Spleen (tissue), 13 donors: ENCODE data around the gene ATP6V0E1. TPM values are rescaled to one million over a fixed set of nuclear protein-coding genes. Genes with fewer than 3 reads are reported as not detected.

ENCODE experiments used
- DNase-seq: peaks from one replicate; pipeline ENCODE4 v3.0.0-alpha.2; 2020
- H3K27ac ChIP-seq, 8 donors: fragments of 200-600 bp; sonication (generic) in 7 of 8; 1 replicate in 4 of 8; 2 replicates in 4 of 8; pipeline versions ENCODE4 v1.5.0 to v1.8.0; 2016 to 2021; ENCODE audit warnings: inconsistent platforms in 4 of 8, mild to moderate bottlenecking in 4 of 8, moderate library complexity in 1 of 8
- H3K27me3 ChIP-seq, 7 donors: fragments of 200-600 bp; sonication (generic) in 6 of 7; replicated peaks in 1 of 7; 1 replicate in 4 of 7; 2 replicates in 3 of 7; pipeline versions ENCODE4 v1.5.0 to v1.8.0; 2016 to 2021; ENCODE audit warnings: inconsistent platforms in 3 of 7, mild to moderate bottlenecking in 1 of 7
- H3K36me3 ChIP-seq, 6 donors: fragments of 200-600 bp; sonication (generic) in 5 of 6; 1 replicate in 4 of 6; 2 replicates in 2 of 6; pipeline versions ENCODE4 v1.5.0 to v1.8.0; 2016 to 2021; ENCODE audit warnings: inconsistent platforms in 2 of 6
- H3K4me1 ChIP-seq, 6 donors: fragments of 200-600 bp; sonication (generic) in 5 of 6; 1 replicate in 3 of 6; 2 replicates in 3 of 6; pipeline versions ENCODE4 v1.5.0 to v1.8.0; 2016 to 2021; ENCODE audit warnings: inconsistent platforms in 3 of 6
- H3K4me3 ChIP-seq, 8 donors: fragments of 200-600 bp; sonication (generic) in 7 of 8; 1 replicate in 4 of 8; 2 replicates in 4 of 8; pipeline versions ENCODE4 v1.5.0 to v1.8.0; 2016 to 2021; ENCODE audit warnings: inconsistent platforms in 4 of 8, mild to moderate bottlenecking in 4 of 8, moderate library complexity in 2 of 8
- H3K9me3 ChIP-seq, 8 donors: fragments of 200-600 bp; sonication (generic) in 7 of 8; 1 replicate in 4 of 8; 2 replicates in 4 of 8; pipeline versions ENCODE4 v1.5.0 to v1.8.0; 2016 to 2021; ENCODE audit warnings: inconsistent platforms in 4 of 8
- POLR2A ChIP-seq, 3 donors: fragments of 450-650 bp; IDR thresholded peaks; one replicate each; pipeline ENCODE4 v1.5.1; 2017; ENCODE audit warnings: antibody characterized with exemption in 3 of 3, mild to moderate bottlenecking in 1 of 3
- POLR2AphosphoS5 ChIP-seq, 3 donors: sonication (generic); formaldehyde crosslinking; IDR thresholded peaks; one replicate each; pipeline ENCODE4 v1.5.1; 2017; ENCODE audit warnings: antibody characterized with exemption in 3 of 3
- WGBS, 5 donors: extraction: QIAGEN DNeasy Blood & Tissue Kit in 3 of 5; methylation state at CpG; one replicate each; pipeline versions ENCODE4 v1.1.5 to v1.1.7; 2013 to 2018; 5-methylcytosine and 5-hydroxymethylcytosine counted together
- intact Hi-C: fragments of 100-400 bp; cut with DNase I; formaldehyde crosslinking; loops from one replicate; pipeline ENCODE4 v1.15.0; 2023; ENCODE audit warnings: low total_unique reads
- long read RNA-seq, 2 donors: transcript quantifications; one replicate each; lab custom pipeline, GENCODE V29; 2026
- polyA plus RNA-seq, 3 donors: library from polyadenylated mRNA; stranded (reverse); fragments of 200-250 nt; gene quantifications; one replicate each; pipeline ENCODE4 v1.2.1, GENCODE V29; 2013
- total RNA-seq, 7 donors: library from RNA; depleted of rRNA in 3 of 7; stranded (reverse); fragments of >200 nt in 3 of 7; fragmentation: NEBNext Ultra II Directional in 4 of 7; extraction: Animal tissue kit (Norgen Biotek cat#: 25700) in 4 of 7; gene quantifications; one replicate each; pipeline versions ENCODE4 v1.1.0 to v1.2.1, GENCODE V29; 2016 to 2021
- TF ChIP-seq, protein P1 (sequence below), 11 experiments: fragments of 200-600 bp in 7 of 11; fragments of 450-650 bp in 4 of 11; sonication (generic) in 4 of 11; IDR thresholded peaks in 8 of 11; conservative IDR thresholded peaks in 3 of 11; 1 replicate in 7 of 11; 2 replicates in 4 of 11; pipeline versions ENCODE4 v1.4.0 to v1.8.0; 2016 to 2021; ENCODE audit warnings: antibody characterized with exemption in 11 of 11, inconsistent platforms in 4 of 11, mild to moderate bottlenecking in 1 of 11
- donor health status: healthy with polysubstance abuse.
- donor health status: DM: no; HTN: no; CAD: no; lungs with moderate emphysema.
- donor health status: DM: no; HTN: no; CAD: no.
- donor health status: Bipolar disorder and iron deficiency.
- donor health status: healthy.
- donor health status: DM: no; HTN: no; CAD: no.
- donor health status: DM: yes; HTN: yes; CAD: no.

ATP6V0E1 gene
- total RNA-seq = 100 to 1,000 TPM; 185 to 221 (median 208) TPM
- 100 to 1,000 TPM; 213 to 314 (median 298) TPM for polyA plus RNA-seq
- long read RNA-seq, donor 1, transcript ATP6V0E1-203 (4 exons, 1,433 nt) = major isoform, 96 of 109 reads
- long read RNA-seq, donor 1, partial matches to known transcripts = 8 of 109 reads
- long read RNA-seq, donor 1, other reads (novel, unspliced or antisense) = 0 of 109 reads
- long read RNA-seq, donor 2, transcript ATP6V0E1-203 (4 exons, 1,433 nt) = major isoform, 79 of 87 reads
- long read RNA-seq, donor 2, partial matches to known transcripts = 7 of 87 reads
- long read RNA-seq, donor 2, other reads (novel, unspliced or antisense) = 0 of 87 reads

- Histone ChIP-seq H3K4me1 (peaks cover 19 to 56% (median 45%) of the 10 kb centered on the region in 6 donors), H3K27ac (peak within 1 kb of the TSS; percentile 91 to 98 (median 96)), H3K4me3 (peak within 1 kb of the TSS; percentile 87 to 98 (median 94)), H3K9me3 (no peaks in the 10 kb centered on the region), H3K27me3 (no peaks in the 10 kb centered on the region), H3K36me3 (peaks cover 0 to 27% (median 22%) of the 10 kb centered on the region in 6 donors)
- peak; percentile 100 for DNase-seq
- peak; percentile 97 to 98 (median 98) for TF ChIP-seq POLR2AphosphoS5 (IDR thresholded peaks at IDR 0.05)
- TF ChIP-seq POLR2A (IDR thresholded peaks at IDR 0.05) = peak in 1 of 3 donors; percentile 76
- TF ChIP-seq, protein P1, sequence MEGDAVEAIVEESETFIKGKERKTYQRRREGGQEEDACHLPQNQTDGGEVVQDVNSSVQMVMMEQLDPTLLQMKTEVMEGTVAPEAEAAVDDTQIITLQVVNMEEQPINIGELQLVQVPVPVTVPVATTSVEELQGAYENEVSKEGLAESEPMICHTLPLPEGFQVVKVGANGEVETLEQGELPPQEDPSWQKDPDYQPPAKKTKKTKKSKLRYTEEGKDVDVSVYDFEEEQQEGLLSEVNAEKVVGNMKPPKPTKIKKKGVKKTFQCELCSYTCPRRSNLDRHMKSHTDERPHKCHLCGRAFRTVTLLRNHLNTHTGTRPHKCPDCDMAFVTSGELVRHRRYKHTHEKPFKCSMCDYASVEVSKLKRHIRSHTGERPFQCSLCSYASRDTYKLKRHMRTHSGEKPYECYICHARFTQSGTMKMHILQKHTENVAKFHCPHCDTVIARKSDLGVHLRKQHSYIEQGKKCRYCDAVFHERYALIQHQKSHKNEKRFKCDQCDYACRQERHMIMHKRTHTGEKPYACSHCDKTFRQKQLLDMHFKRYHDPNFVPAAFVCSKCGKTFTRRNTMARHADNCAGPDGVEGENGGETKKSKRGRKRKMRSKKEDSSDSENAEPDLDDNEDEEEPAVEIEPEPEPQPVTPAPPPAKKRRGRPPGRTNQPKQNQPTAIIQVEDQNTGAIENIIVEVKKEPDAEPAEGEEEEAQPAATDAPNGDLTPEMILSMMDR (IDR thresholded peaks at IDR 0.05 in 8 of 11, conservative IDR thresholded peaks at IDR 0.05 in 3 of 11) = peak in 1 of 11 experiments; percentile 15
- intact Hi-C loops = no loop called here
- WGBS, 5 donors = 0 to 1% (median 0%) methylated on average over 12 to 49 of the region's 49 CpGs
These were observed at the start of gene ATP6V0E1 for GRCh38 chr5:172983542-172984243. ATP6V0E1 (plus strand) TSS chr5:172983771; CDS start chr5:172983861, 90 bp downstream.

DNA sequence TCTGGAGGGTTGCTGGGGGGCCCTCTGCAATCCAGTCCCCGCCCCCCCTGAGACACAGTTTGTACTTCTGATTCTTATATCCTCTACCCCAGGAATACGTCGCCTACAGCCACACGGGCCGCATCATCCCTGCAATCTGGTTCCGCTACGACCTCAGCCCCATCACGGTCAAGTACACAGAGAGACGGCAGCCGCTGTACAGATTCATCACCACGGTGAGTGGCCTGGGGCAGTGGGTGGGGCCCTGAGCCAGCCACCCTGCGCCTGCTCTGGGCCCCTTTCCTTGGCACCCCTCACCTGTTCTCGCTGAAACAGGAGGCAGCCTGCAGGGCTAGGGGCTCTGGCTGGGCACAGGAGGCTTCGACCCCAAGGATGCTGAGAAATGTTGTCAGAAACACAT, 48.5 kb upstream of the ATP6V0E1 start:
- Histone ChIP-seq H3K4me3 (no peak overlapping the region), H3K9me3 (no peaks in the 10 kb centered on the region), H3K27ac (no peak overlapping the region), H3K27me3 (no peaks in the 10 kb centered on the region), H3K36me3 (peaks cover 0 to 77% (median 58%) of the 10 kb centered on the region in 6 donors), H3K4me1 (peaks cover 3 to 29% (median 23%) of the 10 kb centered on the region in 6 donors)
- intact Hi-C loops = no loop called here
- 92 to 96% (median 95%) methylated on average over 7 to 14 of the region's 14 CpGs for WGBS, 5 donors
- TF ChIP-seq POLR2A (IDR thresholded peaks at IDR 0.05) (no peak), POLR2AphosphoS5 (IDR thresholded peaks at IDR 0.05) (no peak)
- TF ChIP-seq, protein P1 (IDR thresholded peaks at IDR 0.05 in 8 of 11, conservative IDR thresholded peaks at IDR 0.05 in 3 of 11) = no peak
- no peak for DNase-seq

DNA sequence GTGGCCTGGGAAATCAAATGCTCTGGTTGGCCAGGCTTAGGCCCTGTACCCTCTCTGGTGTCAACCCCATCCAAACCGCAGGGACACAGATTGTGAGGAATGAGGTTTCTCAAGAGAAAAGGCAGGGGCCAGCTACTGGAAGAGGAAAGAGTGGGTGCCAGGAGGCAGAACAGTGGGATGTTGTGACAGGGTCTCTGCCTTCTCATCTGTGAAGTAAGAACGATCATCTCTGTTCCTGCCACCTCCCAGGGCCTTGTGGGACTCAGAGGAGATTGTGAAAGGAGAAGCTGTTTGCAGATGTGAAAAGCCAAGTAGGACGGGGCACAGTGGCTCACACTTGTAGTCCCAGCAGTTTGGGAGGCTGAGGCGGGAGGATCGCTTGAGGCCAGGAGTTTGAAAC, 47.2 kb upstream of the ATP6V0E1 start:
- H3K27me3 ChIP-seq = no peaks in the 10 kb centered on the region
- H3K4me1 ChIP-seq = peaks cover 3 to 21% (median 14%) of the 10 kb centered on the region in 6 donors
- WGBS, 5 donors = 81 to 93% (median 89%) methylated on average over 5 of the region's 5 CpGs
- peaks cover 0 to 90% (median 64%) of the 10 kb centered on the region in 6 donors for H3K36me3 ChIP-seq
- no peak overlapping the region for H3K4me3 ChIP-seq
- no peak for TF ChIP-seq POLR2A (IDR thresholded peaks at IDR 0.05)
- TF ChIP-seq POLR2AphosphoS5 (IDR thresholded peaks at IDR 0.05) = no peak
- TF ChIP-seq, protein P1 (IDR thresholded peaks at IDR 0.05 in 8 of 11, conservative IDR thresholded peaks at IDR 0.05 in 3 of 11) = no peak
- H3K27ac ChIP-seq = no peak overlapping the region
- no peak for DNase-seq
- intact Hi-C loops = no loop called here
- no peaks in the 10 kb centered on the region for H3K9me3 ChIP-seq

- peaks cover 0 to 100% (median 70%) of the 10 kb centered on the region in 6 donors for H3K36me3 ChIP-seq
- peak; percentile 68 for DNase-seq
- no peak overlapping the region for H3K4me3 ChIP-seq
- peak overlapping the region in 1 of 8 donors; percentile 38 for H3K27ac ChIP-seq
- TF ChIP-seq POLR2AphosphoS5 (IDR thresholded peaks at IDR 0.05) (no peak), POLR2A (IDR thresholded peaks at IDR 0.05) (no peak)
- TF ChIP-seq, protein P1 (IDR thresholded peaks at IDR 0.05 in 8 of 11, conservative IDR thresholded peaks at IDR 0.05 in 3 of 11) = peak in 3 of 11 experiments; percentile 8 to 27 (median 27)
- H3K9me3 ChIP-seq = no peaks in the 10 kb centered on the region
- peaks cover 0 to 10% (median 0%) of the 10 kb centered on the region in 6 donors for H3K4me1 ChIP-seq
- intact Hi-C loops = no loop called here
- H3K27me3 ChIP-seq = no peaks in the 10 kb centered on the region
- 71 to 87% (median 83%) methylated on average over 9 to 10 of the region's 10 CpGs for WGBS, 5 donors
These were observed 44.5 kb upstream of the ATP6V0E1 start for GRCh38 chr5:172939071-172939470.
